ENCODE measurements around the gene CYP2U1. TPM values are rescaled to one million over a fixed set of nuclear protein-coding genes. Genes with fewer than 3 reads are reported as not detected.

Gene CYP2U1
- 3.2 and 3.3 TPM in 2 replicates for total RNA-seq

DNA sequence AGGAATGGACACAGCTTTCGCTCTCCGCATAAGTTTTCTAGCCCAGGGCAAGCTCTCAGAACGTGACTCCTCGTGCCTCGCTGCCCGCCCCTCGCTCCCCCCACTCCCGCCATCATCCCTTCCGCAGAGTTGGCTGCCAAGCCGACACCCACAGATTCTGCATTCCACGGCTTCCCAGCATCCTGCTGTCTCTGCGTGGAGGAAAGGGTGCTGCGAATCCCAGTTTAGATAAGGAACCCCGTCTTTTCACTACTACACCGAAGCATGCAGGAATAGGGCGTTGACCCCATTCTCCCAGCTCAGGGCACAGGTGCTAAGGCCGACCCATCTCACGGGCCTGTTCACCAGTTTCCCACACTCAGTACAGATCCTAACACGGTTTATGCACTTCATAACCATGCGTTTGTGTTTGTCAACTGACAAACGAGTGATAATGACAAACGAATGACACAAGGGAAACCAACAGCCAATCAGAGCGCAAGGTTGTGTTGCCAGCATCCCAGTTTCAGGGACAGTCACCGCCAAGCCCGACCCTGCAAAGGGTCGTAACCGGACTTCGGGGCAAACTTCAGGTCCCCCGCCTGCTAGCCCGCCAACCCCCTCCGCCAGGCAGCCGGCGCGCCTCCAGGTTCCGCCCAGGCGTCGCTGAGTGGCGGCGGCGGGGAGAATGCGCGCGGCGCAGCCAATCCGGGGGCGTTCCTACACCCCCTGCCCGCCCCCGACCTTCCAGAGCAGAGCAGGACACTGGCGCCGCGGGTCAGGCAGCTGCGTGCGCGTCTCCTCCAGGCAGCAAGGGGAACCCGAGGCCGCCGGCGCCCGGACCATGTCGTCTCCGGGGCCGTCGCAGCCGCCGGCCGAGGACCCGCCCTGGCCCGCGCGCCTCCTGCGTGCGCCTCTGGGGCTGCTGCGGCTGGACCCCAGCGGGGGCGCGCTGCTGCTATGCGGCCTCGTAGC, at the start of gene CYP2U1:
CYP2U1 (plus strand) TSS at position 729 of the 954 bp plus-strand sequence; CDS start at position 824, 95 bp downstream.

DNA sequence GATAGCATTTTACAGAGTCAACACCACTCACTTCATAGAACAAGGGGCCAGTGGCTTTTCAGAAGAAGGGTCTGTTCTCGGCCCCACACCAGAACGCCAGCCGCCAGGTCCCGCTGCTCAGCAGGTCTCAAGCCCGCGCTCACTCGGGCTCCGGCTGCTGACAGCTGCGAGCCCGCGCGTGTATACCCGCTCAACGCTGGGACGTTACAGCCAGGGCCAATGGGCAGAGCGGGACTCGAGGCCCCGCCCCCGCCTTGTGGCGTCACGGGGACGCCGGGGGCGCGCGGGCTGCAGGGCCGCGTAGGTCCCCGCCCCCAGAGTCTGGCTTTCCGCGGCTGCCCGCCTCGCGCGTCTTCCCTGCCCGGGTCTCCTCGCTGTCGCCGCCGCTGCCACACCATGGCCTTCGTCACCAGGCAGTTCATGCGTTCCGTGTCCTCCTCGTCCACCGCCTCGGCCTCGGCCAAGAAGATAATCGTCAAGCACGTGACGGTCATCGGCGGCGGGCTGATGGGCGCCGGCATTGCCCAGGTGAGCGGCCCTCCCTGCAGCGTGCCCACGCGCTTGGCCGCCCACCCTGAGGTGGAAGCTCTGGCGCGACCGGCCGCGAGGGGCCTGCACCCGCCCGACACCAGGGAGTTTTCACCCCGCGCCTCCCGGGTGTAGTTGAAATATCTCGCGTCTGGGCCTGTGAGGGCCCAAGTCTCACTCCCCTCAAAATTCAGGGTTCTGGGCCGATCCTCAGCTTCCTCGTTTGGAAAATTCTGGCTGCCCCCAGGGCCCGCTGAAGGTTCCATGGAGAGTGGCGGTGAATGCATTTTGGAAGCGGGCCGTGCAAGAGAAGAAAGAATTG, 58.4 kb downstream of the CYP2U1 start, which contains the start of gene HADH:
HADH (plus strand) TSS at position 353 of the 850 bp plus-strand sequence; CDS start at position 397, 44 bp downstream.

Other genes with a start within 250 kb of the CYP2U1 start
- gene PAPSS1, start 211.3 kb upstream of the CYP2U1 start, total RNA-seq = 41.0 and 48.6 TPM in 2 replicates
- 86.9 and 101 TPM in 2 replicates for gene SGMS2, start 106.6 kb upstream of the CYP2U1 start, total RNA-seq
- 27.6 and 31.4 TPM in 2 replicates for gene HADH, start 58.3 kb downstream of the CYP2U1 start, total RNA-seq
- 0.63 and 0.70 TPM in 2 replicates for gene LEF1, start 237.4 kb downstream of the CYP2U1 start, total RNA-seq

Measured in airway epithelial cell (primary cell).